Adrenal gland (tissue), 12 donors: ENCODE data around the gene ANKFN1. TPM values are rescaled to one million over a fixed set of nuclear protein-coding genes. Genes with fewer than 3 reads are reported as not detected.

Source experiments
- DNase-seq, 7 donors: peaks; one replicate each; pipeline ENCODE4 v3.0.0-alpha.2; 2019 to 2020
- H3K27ac ChIP-seq, 5 donors: fragments of 200-600 bp; sonication (generic) in 4 of 5; 1 replicate in 3 of 5; 2 replicates in 2 of 5; pipeline versions ENCODE4 v1.5.1 to v1.8.0; 2016 to 2020; ENCODE audit warnings: mild to moderate bottlenecking in 1 of 5
- H3K27me3 ChIP-seq: fragments of 200-600 bp; 2 replicates; pipeline ENCODE4 v1.8.0; 2021
- H3K36me3 ChIP-seq, 2 donors: fragments of 200-600 bp; replicated peaks in 1 of 2; 1 replicate in 1 of 2; 2 replicates in 1 of 2; pipeline versions ENCODE4 v1.5.1 to v1.8.0; 2018 to 2022
- H3K4me1 ChIP-seq, 2 donors: fragments of 200-600 bp; replicated peaks in 1 of 2; 1 replicate in 1 of 2; 2 replicates in 1 of 2; pipeline versions ENCODE4 v1.5.1 to v1.8.0; 2018 to 2021
- H3K4me3 ChIP-seq, 4 donors: fragments of 200-600 bp; sonication (generic) in 3 of 4; one replicate each; pipeline ENCODE4 v1.5.1; 2016 to 2018
- H3K9me3 ChIP-seq, 3 donors: fragments of 200-600 bp; sonication (generic) in 1 of 3; replicated peaks in 1 of 3; 1 replicate in 2 of 3; 2 replicates in 1 of 3; pipeline versions ENCODE4 v1.5.1 to v1.8.0; 2016 to 2021
- CTCF ChIP-seq, 6 experiments: fragments of 450-650 bp in 4 of 6; fragments of 200-600 bp in 2 of 6; sonication (generic) in 1 of 6; IDR thresholded peaks; 1 replicate in 5 of 6; 2 replicates in 1 of 6; pipeline versions ENCODE4 v1.5.1 to v1.8.0; 2016 to 2021; ENCODE audit warnings: antibody characterized with exemption in 6 of 6, mild to moderate bottlenecking in 2 of 6, moderate library complexity in 1 of 6
- POLR2A ChIP-seq, 2 donors: fragments of 450-650 bp; IDR thresholded peaks; one replicate each; pipeline ENCODE4 v1.6.1; 2017; ENCODE audit warnings: antibody characterized with exemption in 2 of 2, mild to moderate bottlenecking in 2 of 2, moderate library complexity in 1 of 2
- WGBS, 4 donors: extraction: QIAGEN DNeasy Blood & Tissue Kit in 2 of 4; methylation state at CpG; one replicate each; pipeline versions ENCODE4 v1.1.5 to v1.1.7; 2013 to 2017; 5-methylcytosine and 5-hydroxymethylcytosine counted together
- intact Hi-C, 2 donors: fragments of 100-400 bp; cut with DNase I; formaldehyde crosslinking; loops; one replicate each; pipeline versions ENCODE4 v1.14.1 to v1.15.0; 2022 to 2023
- polyA plus RNA-seq, 3 donors: library from polyadenylated mRNA; stranded (reverse); fragments of 200-250 nt in 2 of 3; fragments of 350-450 nt in 1 of 3; fragmentation: Illumina TruSeq in 1 of 3; extraction: RNeasy Lipid Tissue Mini Kit (QIAGEN cat#74804) in 1 of 3; gene quantifications; one replicate each; pipeline ENCODE4 v1.2.3, GENCODE V29; 2013 to 2014
- total RNA-seq, 9 donors: library from RNA; depleted of rRNA in 4 of 9; stranded (reverse); fragments of >200 nt in 4 of 9; fragments of 120-200 nt in 1 of 9; fragmentation: NEBNext Ultra II Directional in 1 of 9; extraction: Animal tissue kit (Norgen Biotek cat#: 25700) in 1 of 9; gene quantifications; one replicate each; pipeline versions ENCODE4 v1.1.0 to v1.2.4, GENCODE V29; 2013 to 2023
- donor health status: healthy with polysubstance abuse.
- donor health status: Bipolar disorder and iron deficiency.
- donor health status: DM: yes; HTN: yes; CAD: no.
- donor health status: DM: no; HTN: no; CAD: no.
- donor health status: DM: no; HTN: no; CAD: no.
- donor health status: DM: yes; HTN: yes; CAD: no.

Gene ANKFN1
- total and polyA plus RNA-seq, 12 donors = 0.18 to 1.6 (median 0.41) TPM; not detected in 5

DNA sequence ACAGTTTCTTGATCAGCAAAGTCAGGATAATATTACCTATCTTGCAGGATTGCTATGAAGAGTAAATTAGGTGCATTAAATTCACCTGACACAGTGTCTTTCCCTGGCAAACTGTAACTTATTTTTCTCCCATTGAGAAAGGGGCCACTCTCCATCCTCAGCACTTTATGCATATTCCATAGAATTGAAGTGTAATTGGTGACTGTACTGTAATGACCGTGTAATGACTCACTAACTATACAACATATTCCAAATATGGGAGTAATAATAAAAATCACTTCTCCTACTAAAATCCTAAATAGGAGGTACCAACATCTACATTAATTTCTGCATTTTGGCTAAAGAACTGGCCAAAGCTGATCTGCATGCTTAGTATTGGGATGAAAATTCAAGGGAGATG lies 298.4 kb downstream of the ANKFN1 start:
- H3K9me3 ChIP-seq = no peaks in the 10 kb centered on the region
- no peak for DNase-seq
- WGBS, 4 donors = 74 to 90% (median 86%) methylated on average over 1 of the region's 1 CpG
- TF ChIP-seq CTCF (IDR thresholded peaks at IDR 0.05) (no peak), POLR2A (IDR thresholded peaks at IDR 0.05) (no peak)
- no peaks in the 10 kb centered on the region for H3K36me3 ChIP-seq
- H3K27me3 ChIP-seq = no peaks in the 10 kb centered on the region
- no peak overlapping the region for H3K27ac ChIP-seq
- H3K4me3 ChIP-seq = no peak overlapping the region
- intact Hi-C loops = no loop called here
- no peaks in the 10 kb centered on the region for H3K4me1 ChIP-seq

DNA sequence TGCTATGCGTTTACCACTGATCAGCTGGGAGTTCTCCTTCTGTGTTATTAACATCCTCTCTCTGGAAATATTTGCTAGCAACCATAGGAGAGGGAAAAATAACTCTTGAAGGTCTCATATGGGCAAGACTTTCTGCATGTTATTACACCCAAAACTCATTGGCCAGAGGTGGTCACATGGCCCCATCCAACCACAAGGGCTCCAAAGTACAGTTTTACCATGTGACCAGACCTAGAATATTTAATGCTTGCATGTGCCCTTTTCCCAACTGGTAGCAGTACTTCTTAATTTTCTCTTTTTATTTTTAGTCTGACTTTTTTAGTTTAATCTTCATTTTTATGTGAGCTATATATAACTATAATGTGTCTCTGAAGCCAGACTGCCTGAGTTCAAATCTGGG lies 299.2 kb downstream of the ANKFN1 start:
- H3K27me3 ChIP-seq = no peaks in the 10 kb centered on the region
- intact Hi-C loops = no loop called here
- no peak for DNase-seq
- no peaks in the 10 kb centered on the region for H3K36me3 ChIP-seq
- no peak overlapping the region for H3K4me3 ChIP-seq
- H3K27ac ChIP-seq = no peak overlapping the region
- H3K4me1 ChIP-seq = no peaks in the 10 kb centered on the region
- 79 to 86% (median 82%) methylated on average over 1 of the region's 1 CpG for WGBS, 4 donors
- no peak for TF ChIP-seq POLR2A (IDR thresholded peaks at IDR 0.05)
- TF ChIP-seq CTCF (IDR thresholded peaks at IDR 0.05) = no peak
- H3K9me3 ChIP-seq = no peaks in the 10 kb centered on the region

DNA sequence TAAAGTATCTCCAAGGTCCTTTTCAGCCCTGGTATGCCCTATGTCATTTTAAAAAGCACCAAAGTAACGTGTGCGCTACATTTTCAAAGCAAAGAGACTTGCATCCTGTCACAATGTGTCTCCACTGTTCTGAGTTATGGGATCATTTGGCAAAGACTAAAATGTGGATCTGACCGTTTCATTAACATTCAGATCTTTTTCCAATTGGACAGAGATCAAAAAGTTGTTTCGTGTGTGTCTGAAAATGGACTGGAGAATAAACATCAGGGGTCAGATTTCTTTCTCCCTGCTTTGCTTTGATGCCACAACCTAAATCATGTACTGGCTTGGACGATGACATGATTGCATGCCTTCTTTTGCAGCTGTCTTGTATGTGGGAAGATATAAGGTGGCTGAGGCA lies 304.2 kb downstream of the ANKFN1 start:
- TF ChIP-seq CTCF (IDR thresholded peaks at IDR 0.05) (no peak), POLR2A (IDR thresholded peaks at IDR 0.05) (no peak)
- Histone ChIP-seq H3K27ac (no peak overlapping the region), H3K36me3 (no peaks in the 10 kb centered on the region), H3K4me3 (no peak overlapping the region), H3K27me3 (no peaks in the 10 kb centered on the region), H3K4me1 (no peaks in the 10 kb centered on the region), H3K9me3 (no peaks in the 10 kb centered on the region)
- intact Hi-C loops = no loop called here
- WGBS, 4 donors = 26 to 34% (median 29%) methylated on average over 5 of the region's 5 CpGs
- no peak for DNase-seq

GRCh38 chr17:56465886-56466285 lies 312.6 kb downstream of the ANKFN1 start:
- Histone ChIP-seq H3K36me3 (no peaks in the 10 kb centered on the region), H3K9me3 (no peaks in the 10 kb centered on the region), H3K4me3 (no peak overlapping the region), H3K4me1 (no peaks in the 10 kb centered on the region), H3K27ac (no peak overlapping the region), H3K27me3 (no peaks in the 10 kb centered on the region)
- TF ChIP-seq POLR2A (IDR thresholded peaks at IDR 0.05) (no peak), CTCF (IDR thresholded peaks at IDR 0.05) (no peak)
- WGBS, 4 donors = 81 to 100% (median 84%) methylated on average over 1 of the region's 1 CpG
- no peak for DNase-seq
- intact Hi-C loops = no loop called here
